ENCODE results near the gene OR2G2. TPM values are rescaled to one million over a fixed set of nuclear protein-coding genes. Genes with fewer than 3 reads are reported as not detected.

The OR2G2 gene, protein sequence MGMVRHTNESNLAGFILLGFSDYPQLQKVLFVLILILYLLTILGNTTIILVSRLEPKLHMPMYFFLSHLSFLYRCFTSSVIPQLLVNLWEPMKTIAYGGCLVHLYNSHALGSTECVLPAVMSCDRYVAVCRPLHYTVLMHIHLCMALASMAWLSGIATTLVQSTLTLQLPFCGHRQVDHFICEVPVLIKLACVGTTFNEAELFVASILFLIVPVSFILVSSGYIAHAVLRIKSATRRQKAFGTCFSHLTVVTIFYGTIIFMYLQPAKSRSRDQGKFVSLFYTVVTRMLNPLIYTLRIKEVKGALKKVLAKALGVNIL
- not detected for total RNA-seq

DNA sequence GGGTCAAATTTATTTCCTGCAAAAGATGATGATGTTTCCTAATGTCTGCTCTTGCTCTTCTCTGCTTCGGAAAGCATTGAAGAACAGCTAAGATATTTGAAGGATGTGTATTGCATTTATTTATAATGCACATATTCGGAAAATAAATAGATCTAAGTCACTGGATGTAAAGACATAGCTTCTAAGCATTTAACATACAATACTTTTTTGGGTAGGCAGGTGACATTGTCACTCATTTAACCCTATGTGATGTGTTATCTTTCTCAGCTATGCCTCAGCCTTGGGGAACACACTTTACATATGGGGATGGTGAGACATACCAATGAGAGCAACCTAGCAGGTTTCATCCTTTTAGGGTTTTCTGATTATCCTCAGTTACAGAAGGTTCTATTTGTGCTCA, at the start of gene OR2G2:
TSS of gene OR2G2 (plus strand) at position 301 of the 400 bp plus-strand sequence. CDS start at position 301, 0 bp downstream.
- no peak for DNase-seq (ENCODE audit: low spot score)

DNA sequence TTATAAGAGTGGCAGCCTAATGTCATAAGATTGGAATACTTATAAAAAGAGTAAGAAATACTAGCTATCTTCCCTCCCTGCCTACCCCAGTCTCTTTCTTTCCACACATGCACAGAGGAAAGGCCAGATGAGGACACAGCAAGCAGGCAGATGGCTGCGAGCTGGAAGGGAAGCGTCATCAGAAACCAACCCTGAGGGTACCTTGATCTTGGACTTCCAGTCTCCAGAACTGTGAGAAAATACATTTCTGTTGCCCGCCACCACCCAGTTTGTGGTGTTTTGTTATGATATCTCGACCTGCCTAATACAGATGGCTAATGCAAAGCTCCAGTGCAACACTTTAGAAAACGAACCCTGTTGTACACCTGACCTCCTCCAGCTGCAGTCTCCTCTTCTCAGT, 49.6 kb upstream of the OR2G2 start:
- no peak for DNase-seq (ENCODE audit: low spot score)

DNA sequence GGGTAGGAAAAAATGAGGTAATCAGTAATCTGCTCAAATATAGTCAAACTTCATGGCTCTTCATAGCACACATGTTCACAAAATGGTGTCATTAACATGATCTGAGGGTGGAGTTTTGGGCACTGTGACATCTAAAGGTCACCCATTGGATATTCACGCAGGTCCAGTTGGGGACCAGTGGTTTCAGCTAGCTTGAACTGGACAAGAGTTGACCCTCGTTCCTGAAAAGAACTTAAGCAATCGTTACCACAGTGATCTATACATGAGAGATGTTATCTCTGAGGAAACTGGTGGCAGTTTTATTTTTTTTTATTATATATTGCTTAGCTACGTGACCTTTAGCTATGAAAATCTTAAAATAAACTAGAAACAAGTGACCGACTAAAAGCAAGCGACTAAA, 48.9 kb upstream of the OR2G2 start:
- DNase-seq (ENCODE audit: low spot score): no peak

DNA sequence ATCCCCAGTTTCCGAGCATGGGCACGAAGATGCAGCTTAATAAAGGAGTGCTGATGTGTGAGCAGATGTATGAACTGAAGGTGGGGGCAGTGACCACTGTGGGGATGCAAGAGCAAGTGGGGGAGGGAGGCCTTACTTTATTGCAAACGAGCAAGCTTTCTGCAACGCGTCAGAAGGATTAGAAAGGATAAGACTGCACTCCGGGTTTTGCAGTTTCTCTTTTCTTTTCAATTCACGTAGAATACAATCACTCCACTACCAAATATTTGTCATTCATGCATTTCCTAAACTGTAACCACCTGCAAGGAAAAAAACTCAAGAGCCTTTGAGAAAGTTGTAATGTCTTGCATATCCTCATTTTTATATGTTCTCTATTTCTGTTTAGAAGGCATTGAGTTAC, 47.6 kb upstream of the OR2G2 start:
- DNase-seq (ENCODE audit: low spot score): no peak

DNA sequence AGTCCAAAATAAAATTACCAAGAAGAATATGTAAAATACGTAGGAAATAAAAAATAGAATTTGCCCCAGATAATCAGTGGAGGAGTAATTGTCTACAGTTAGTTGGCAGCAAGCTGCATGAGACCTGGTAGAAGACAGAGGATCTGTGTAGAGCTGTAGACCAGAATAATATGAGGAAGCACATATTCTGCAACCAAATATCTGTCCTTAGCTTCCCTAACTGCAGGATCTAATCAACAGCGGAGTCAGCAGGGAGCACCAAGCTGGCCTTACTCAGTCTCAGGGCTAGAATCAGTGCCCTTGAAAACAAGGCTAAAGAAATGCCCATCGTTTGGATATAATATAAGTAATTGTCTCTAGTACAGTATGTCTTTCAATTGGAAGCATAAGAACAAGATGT, 45.3 kb upstream of the OR2G2 start:
- DNase-seq (ENCODE audit: low spot score): no peak

DNA sequence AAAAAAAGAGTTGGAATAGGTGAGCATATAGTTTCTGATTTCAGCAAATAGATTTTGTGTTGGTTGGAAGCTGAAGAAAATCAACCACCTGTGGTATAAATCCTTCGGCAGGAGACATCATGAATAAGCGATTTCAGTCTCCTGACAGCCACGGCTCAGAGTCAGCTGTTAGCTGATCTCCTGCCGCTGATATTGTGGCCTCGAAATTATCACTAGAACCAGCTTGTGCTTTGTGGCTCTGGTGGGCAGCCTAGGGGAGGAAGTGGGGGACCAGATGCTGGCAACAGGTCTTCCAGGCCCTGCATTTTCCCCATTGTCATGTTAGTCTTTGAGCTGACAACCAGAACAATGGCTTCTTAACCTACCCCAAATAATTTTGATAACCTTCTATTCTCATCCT, 40.1 kb upstream of the OR2G2 start:
- no peak for DNase-seq (ENCODE audit: low spot score)

DNA sequence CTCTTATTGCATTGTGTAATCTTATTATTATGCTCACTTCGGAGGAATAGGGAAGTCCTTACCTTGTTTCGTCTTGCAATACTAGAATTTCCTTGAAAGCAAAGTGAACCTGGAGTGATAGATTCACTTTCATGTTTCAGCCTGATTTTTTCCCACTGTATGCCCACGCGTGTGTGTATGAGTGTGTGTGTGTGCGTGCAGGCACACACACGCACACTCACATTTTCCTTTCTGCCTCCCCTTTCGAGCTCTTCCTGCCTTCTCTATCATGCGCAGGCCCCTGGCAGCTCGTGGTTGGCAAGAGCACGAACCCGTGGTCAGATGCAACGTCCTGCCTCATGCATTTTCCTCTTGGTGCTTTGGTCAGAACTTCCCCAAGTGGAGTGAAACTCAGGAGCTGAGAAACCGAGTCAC, 39.4 kb upstream of the OR2G2 start, which contains the start of gene GCSAML:
TSS of gene GCSAML (plus strand) at position 366 of the 414 bp plus-strand sequence. CDS start 58 bp downstream, outside the sequence.
- DNase-seq (ENCODE audit: low spot score): no peak

DNA sequence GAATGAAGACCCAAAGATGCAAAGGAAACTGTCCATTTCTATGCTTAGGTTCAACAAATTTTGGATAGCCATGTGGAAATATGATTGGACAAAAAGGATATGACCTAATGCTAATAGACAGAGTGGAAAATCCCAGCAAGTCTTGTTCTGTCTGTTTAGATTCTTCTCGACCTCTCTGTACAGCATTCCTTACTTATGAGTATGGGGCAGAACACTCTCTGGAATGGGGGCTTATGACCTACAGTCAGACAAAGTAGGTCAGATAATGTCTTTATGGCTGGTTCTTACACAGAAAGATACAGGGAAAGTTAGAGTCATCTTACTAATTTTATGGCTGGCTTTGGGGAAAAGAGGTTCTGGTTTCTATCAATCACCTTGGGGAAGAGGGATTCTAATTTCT, 36.4 kb upstream of the OR2G2 start:
- DNase-seq (ENCODE audit: low spot score): no peak

DNA sequence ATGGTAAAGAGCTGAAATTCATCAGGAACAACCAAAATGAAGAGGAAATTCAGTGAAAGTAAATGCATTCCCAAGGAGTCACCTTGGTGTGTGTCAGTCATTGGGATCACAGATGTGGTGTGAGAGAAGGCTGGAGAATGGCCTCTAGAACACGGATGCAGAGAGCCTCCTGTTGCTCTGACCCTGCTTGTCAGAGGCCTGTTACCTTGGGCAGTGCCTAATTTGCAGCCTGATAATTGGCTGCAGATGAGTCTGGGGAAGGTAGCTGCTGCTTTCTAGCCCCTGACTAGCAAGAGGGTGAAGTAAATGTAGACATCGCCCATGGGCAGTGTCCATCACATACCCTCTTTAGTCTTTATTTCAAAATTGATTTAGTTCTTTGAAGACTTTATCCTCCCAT, 35.9 kb upstream of the OR2G2 start:
- no peak for DNase-seq (ENCODE audit: low spot score)

DNA sequence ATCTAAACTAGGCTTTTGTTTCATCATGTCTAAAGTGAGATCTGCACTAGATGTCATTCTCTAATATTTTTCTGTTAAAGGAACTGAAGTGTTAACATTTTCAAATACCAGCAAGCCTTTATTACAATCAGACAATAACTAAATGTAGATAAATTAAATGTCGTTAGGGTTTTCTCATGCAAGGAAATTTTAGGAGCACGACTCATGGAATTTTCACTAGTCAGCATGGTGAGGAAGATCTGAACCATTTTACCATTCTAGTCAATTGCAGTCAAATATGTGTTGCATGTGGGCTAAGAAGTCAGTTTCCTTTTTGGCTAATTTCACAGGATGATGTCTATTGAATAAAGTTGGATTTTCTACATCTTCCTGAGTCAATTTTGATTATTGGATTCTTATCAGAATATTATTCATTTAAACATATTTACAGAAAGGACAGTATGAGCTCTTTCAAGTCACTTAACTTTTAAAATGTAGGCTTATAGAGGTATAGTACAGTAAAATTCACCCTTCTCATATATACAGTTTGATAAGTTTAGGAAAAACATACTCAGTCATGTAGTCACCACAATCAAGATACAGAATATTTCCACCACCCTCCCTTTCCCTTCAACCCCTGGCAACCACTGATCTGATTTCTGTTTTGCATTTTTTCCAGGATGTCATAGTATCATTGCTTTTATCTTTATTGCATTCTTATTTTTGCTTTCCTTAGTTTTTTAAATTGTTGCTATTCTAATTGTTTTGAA, 30.1 kb upstream of the OR2G2 start:
- DNase-seq (ENCODE audit: low spot score): no peak

DNA sequence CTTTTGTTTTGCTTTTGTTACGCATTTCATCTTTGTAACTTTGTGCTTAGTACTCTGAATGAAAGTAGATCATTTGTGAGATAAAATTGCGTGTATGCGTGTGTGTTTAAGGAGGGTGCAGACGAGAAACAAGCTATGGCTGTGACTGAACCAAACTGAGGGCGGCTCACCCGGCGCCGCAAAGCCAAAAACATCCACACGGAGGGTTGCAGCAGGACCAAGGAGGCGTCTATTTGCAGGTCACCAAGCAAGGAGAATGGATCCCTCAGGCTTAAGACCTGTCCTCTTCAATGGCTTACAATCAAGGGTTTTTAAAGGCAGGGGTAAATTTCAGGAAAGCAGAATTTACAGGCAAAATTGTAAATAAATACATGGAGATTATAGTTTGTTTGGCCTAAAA, 26.4 kb upstream of the OR2G2 start:
- DNase-seq (ENCODE audit: low spot score): no peak

DNA sequence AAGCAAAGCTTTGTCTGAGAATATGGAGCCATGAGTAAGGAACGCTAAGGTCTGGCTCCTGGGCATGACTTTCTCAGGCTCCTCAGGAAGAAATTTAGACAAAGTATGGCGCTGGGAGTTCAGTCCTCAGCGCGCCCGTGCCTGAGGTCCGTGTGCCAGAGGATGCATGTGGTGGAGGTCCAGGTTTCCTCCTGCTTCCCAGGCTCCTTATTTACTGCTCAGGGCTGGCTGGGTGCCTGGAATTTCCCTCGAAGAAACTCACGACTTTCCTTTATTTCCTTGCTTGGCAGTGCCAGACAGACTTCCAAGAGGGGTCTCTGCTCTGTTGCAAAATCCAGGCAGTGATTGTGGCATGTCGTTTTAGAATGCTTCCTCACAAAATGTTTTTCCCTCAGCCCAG, 26.0 kb upstream of the OR2G2 start:
- no peak for DNase-seq (ENCODE audit: low spot score)

DNA sequence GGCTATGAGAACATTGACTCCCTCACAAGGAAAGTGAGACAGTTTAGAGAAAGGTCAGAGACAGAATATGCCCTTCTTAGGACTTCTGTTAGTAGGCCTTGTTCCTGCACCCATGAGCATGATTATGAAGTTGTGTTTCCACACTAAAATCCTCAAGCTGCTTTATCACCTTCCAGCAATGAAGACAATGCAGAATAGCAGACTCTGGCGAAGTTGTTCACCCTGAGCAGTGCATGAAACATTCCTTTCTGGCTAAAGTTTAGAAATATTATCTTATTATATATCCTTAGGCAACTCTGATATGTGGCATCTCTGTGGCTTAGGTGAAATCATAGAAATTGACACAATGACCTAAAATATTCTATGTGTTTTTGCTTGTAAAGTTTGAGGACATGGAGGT, 13.9 kb upstream of the OR2G2 start:
- DNase-seq (ENCODE audit: low spot score): no peak

DNA sequence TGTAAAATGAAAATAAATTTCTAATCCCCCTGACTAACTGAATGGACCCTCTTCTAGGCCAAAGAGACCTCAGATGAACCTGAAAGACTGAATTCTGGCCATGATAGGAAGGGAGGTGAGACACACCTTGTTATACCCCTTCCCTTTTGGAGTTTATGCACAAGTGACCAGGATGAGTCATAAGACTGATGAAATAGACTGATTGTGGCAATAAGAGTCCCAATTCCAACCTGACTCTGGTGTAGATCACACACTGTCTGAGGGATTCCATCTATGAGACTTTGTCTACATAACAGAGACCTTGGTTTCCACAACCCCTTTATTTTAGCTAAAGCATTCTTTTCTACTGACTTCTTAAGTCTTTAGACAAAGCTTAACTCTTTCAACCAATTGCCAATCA, 13.5 kb upstream of the OR2G2 start:
- DNase-seq (ENCODE audit: low spot score): no peak

DNA sequence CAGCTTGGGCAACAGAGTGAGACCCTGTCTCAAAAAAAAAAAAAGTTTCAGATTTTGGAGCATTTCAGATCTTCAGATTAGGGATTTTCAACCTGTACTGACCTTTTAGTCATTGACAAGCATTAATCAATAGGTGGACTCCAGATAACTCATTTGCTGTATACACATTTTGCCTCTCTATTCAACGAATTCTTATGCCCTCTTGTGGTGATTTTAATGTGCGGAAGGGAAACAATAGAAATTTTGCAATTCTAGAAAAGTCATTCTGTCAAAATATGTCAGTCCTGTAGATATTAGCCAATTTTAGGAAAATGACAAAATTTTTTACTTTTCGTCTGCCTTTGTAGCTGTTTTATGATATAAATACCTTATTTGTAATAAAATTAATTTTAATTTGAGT, 11.6 kb upstream of the OR2G2 start:
- DNase-seq (ENCODE audit: low spot score): no peak

DNA sequence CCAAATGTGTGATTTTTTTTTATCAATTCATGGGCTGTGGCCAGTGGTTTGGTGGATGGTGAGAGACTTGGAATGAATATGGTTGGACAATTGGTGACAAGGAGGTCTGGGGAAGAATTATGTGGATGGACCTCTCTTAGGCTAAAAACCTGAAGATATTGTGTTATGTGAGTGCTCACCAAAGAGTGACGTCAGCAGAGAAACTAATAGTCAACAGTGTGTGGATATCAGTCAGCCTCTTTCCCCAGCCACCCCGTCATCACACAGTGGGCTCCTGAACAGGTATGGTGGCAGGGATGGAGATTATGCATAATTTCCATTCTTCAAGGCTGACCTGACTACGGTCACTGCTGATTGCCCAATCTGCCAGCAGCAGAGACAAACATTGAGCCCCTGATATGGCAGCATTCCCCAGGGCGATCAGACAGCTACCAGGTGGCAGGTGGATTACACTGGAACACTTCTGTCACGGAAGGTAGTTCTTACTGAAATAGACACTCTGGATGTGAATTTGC, 9.2 kb upstream of the OR2G2 start:
- DNase-seq (ENCODE audit: low spot score): no peak

DNA sequence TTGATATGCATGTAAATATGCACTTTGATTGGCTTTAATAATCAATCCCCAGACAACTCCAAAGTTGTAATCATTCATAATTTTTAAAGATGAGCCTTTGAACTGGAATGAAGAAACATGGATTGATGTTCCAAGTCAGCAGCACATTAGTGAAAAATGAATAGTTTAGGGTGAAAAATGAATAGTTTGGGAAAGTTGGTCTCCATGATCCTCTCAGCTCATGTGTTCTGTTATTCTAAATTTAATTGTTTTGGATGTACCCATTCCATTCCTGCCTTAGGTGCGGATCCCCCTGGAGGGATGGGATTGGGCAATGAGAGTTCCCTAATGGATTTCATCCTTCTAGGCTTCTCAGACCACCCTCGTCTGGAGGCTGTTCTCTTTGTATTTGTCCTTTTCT, 17.1 kb downstream of the OR2G2 start, which contains the start of gene OR2G3:
TSS of gene OR2G3 (plus strand) at position 301 of the 400 bp plus-strand sequence. CDS start at position 301, 0 bp downstream.
- DNase-seq (ENCODE audit: low spot score): no peak

DNA sequence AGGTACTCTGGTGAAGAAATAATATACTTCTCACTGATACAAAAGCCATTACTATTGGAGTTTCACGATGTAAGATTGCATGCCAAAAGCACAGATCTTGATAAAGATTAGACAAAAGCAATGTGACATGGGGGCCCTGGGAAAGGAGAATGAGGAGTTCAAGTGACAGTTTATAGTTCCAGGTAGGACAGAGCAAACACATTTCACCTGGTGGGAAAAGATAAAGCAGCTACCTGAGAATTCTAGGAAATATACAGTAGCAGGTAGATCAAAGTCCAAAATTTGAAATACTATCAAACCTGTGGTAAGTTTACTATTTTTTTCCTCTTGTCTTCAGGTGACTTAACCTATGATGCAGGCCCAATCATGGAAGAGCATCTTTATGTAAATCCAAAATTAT, 25.2 kb downstream of the OR2G2 start:
- DNase-seq (ENCODE audit: low spot score): no peak

DNA sequence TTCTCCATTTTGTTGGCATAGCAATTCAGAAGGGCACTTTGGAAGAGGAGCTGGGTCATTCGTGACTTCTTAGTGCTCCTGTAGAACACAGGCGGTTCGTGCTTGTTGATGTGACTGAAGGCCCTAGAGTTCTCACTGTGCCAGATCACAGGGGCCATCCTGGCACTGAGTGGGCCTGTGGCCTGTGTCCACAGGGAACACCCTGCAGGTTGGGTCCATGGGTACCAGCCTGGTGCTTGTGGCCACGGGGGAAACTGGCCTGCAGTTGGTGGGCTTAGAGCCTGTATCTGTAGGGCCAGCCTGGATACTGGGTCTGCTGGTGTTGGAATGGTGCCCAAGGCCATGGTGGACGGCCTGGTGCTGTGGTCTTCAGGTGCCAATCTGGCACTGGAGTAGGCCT, 26.5 kb downstream of the OR2G2 start:
- DNase-seq (ENCODE audit: low spot score): no peak

DNA sequence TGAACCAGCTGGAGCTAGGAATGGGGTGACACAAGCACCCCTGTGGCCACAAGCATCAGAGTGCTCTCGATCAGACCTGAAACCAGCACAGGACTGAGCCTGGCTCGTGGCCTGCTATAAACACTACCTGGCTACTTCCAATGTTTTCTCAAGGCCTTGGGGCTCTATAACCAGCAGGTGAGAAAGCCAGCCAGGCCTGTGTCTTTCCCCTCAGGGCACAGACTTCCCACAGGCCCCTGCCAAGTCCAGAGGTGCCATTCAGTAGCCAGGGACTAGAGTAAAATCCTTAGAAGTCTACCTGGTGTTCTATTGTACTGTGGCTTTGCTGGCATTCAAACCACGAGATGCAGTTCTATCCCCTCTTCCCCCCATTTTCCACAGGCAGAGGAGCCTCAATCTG, 39.8 kb downstream of the OR2G2 start:
- no peak for DNase-seq (ENCODE audit: low spot score)

DNA sequence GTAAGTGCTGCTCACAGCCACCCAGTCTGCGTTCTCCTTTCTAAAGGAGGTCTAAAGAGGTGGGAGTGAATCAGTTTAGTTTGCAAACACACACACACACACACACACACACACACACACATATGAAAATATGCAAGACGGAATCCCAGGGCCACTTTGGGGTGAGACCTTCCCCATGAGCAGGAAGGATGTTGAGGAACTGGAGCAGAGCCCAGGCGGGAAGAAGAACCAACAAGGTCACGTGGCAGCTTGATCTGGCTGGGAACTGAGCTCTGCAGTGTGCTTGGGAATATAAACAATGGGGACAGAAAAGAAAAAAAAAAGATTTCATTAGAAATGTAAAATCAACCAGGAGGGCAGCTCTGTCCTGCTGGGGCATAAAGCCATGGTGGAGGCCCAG, 49.9 kb downstream of the OR2G2 start:
- DNase-seq (ENCODE audit: low spot score): no peak

DNA sequence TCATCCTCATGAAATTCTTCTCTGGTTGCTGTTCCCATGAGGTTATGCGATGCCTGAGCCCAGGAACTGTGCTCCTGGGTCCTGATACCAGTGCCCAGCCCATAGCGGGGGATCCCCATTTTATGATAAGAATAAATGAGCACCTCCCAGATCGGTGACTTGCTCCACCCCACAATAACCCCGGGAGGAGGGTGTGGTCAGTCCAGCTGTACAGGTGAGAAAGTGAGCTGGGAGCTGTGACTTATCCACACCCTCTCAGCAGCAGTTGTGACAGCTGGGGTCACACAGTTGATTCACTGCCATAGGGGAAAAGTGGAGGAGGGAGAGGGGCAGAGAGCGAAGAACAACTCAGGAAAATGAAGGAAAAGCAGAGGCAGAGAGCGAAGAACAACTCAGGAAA, 50.6 kb downstream of the OR2G2 start:
- no peak for DNase-seq (ENCODE audit: low spot score)
